CD14-positive monocyte (primary cell): Measurements from ENCODE around the gene ZNF888. TPM values are rescaled to one million over a fixed set of nuclear protein-coding genes. Genes with fewer than 3 reads are reported as not detected.
"Not testable (repeated sequence)": the region's sequence is repeated elsewhere in the genome, so short reads cannot be mapped to it uniquely, and the experiment has no call there.

Source experiments
- DNase-seq, 3 donors: peaks; one replicate each; pipeline ENCODE4 v3.0.0-alpha.2; 2011 to 2022
- H2AFZ ChIP-seq: 2 replicates; pipeline ENCODE4 v1.6.0; 2012; ENCODE audit warnings: mild to moderate bottlenecking, low read depth, low read length, inconsistent platforms; ENCODE audit not compliant: insufficient read depth, poor library complexity, severe bottlenecking
- H3K27ac ChIP-seq, 2 donors: 1 replicate in 1 of 2; 2 replicates in 1 of 2; pipeline ENCODE4 v1.5.1; 2012 to 2013; ENCODE audit warnings: low read length in 2 of 2, control low read depth in 1 of 2, inconsistent platforms in 1 of 2, low read depth in 1 of 2, mild to moderate bottlenecking in 1 of 2
- H3K27me3 ChIP-seq, 2 donors: one replicate each; pipeline versions ENCODE4 v1.6.0 to v1.6.1; 2011 to 2013; ENCODE audit warnings: low read length in 2 of 2; ENCODE audit not compliant: control insufficient read depth in 2 of 2, insufficient read depth in 2 of 2
- H3K36me3 ChIP-seq, 2 donors: replicated peaks in 1 of 2; 1 replicate in 1 of 2; 2 replicates in 1 of 2; pipeline versions ENCODE4 v1.5.1 to v1.6.1; 2012 to 2013; ENCODE audit warnings: low read length in 2 of 2, control low read depth in 1 of 2, inconsistent platforms in 1 of 2, mild to moderate bottlenecking in 1 of 2; ENCODE audit not compliant: insufficient read depth in 2 of 2, control insufficient read depth in 1 of 2
- H3K4me1 ChIP-seq, 2 donors: 1 replicate in 1 of 2; 2 replicates in 1 of 2; pipeline versions ENCODE4 v1.5.1 to v1.6.1; 2012 to 2013; ENCODE audit warnings: low read length in 2 of 2, control low read depth in 1 of 2, inconsistent platforms in 1 of 2, mild to moderate bottlenecking in 1 of 2, moderate library complexity in 1 of 2; ENCODE audit not compliant: insufficient read depth in 2 of 2, control insufficient read depth in 1 of 2
- H3K4me2 ChIP-seq: replicated peaks from 2 replicates; pipeline ENCODE3; 2012; ENCODE audit warnings: low read length, moderate library complexity, mild to moderate bottlenecking; ENCODE audit not compliant: poor library complexity, severe bottlenecking; ENCODE audit errors: extremely low read depth
- H3K4me3 ChIP-seq, 3 experiments: fragments of 200-600 bp in 1 of 3; sonication (generic) in 1 of 3; replicated peaks in 1 of 3; 1 replicate in 2 of 3; 2 replicates in 1 of 3; pipeline ENCODE4 v1.5.1; 2011 to 2013; ENCODE audit warnings: low read length in 3 of 3, mild to moderate bottlenecking in 3 of 3, control low read depth in 2 of 3, low read depth in 2 of 3, inconsistent platforms in 1 of 3, moderate library complexity in 1 of 3
- H3K79me2 ChIP-seq: 2 replicates; pipeline ENCODE4 v1.6.0; 2012; ENCODE audit warnings: mild to moderate bottlenecking, control low read depth, inconsistent platforms, low read length, moderate library complexity; ENCODE audit not compliant: insufficient read depth
- H3K9ac ChIP-seq: 2 replicates; pipeline ENCODE4 v1.6.0; 2017; ENCODE audit warnings: low read length, mild to moderate bottlenecking; ENCODE audit not compliant: insufficient read depth, poor library complexity, severe bottlenecking
- H3K9me3 ChIP-seq, 2 donors: replicated peaks in 1 of 2; 1 replicate in 1 of 2; 2 replicates in 1 of 2; pipeline versions ENCODE4 v1.5.1 to v1.6.1; 2012 to 2013; ENCODE audit warnings: low read length in 2 of 2, control low read depth in 1 of 2; ENCODE audit not compliant: control insufficient read depth in 1 of 2, insufficient read depth in 1 of 2
- H4K20me1 ChIP-seq: 2 replicates; pipeline ENCODE4 v1.6.0; 2012; ENCODE audit warnings: mild to moderate bottlenecking, low read length, control low read depth, moderate library complexity; ENCODE audit not compliant: insufficient read depth
- H3K27ac Mint-ChIP-seq, 7 donors: one replicate each; pipeline ENCODE4 v1.8.0; 2020; ENCODE audit warnings: mild to moderate bottlenecking in 7 of 7, mixed read lengths in 7 of 7, moderate library complexity in 6 of 7, inconsistent platforms in 2 of 7
- H3K27me3 Mint-ChIP-seq, 3 donors: one replicate each; pipeline ENCODE4 v1.8.0; 2021 to 2022; ENCODE audit warnings: low read depth in 3 of 3, mild to moderate bottlenecking in 3 of 3, mixed read lengths in 3 of 3, moderate library complexity in 3 of 3, inconsistent platforms in 1 of 3
- H3K36me3 Mint-ChIP-seq, 2 donors: one replicate each; pipeline ENCODE4 v1.8.0; 2020; ENCODE audit warnings: mixed read lengths in 2 of 2, inconsistent platforms in 1 of 2, mild to moderate bottlenecking in 1 of 2
- H3K4me1 Mint-ChIP-seq: one replicate; pipeline ENCODE4 v1.8.0; 2020; ENCODE audit warnings: mild to moderate bottlenecking, mixed read lengths
- H3K4me3 Mint-ChIP-seq, 2 donors: one replicate each; pipeline ENCODE4 v1.8.0; 2020; ENCODE audit warnings: mild to moderate bottlenecking in 2 of 2, mixed read lengths in 2 of 2, moderate library complexity in 1 of 2
- H3K9me3 Mint-ChIP-seq, 7 donors: one replicate each; pipeline ENCODE4 v1.8.0; 2020 to 2022; ENCODE audit warnings: mixed read lengths in 7 of 7, mild to moderate bottlenecking in 6 of 7, moderate library complexity in 6 of 7, inconsistent platforms in 2 of 7
- whole genome bisulfite sequencing: methylation state at CpG from one replicate; pipeline ENCODE4 v1.1.5; 2013; ENCODE audit warnings: missing lambda C conversion rate; ENCODE audit not compliant: insufficient coverage; 5-methylcytosine and 5-hydroxymethylcytosine counted together
- intact Hi-C, 2 donors: fragments of 100-400 bp; cut with micrococcal nuclease; formaldehyde crosslinking; loops; one replicate each; pipeline versions ENCODE4 v1.15.0 to v1.15.1; 2023
- polyA plus RNA-seq, 3 donors: library from polyadenylated mRNA; depleted of rRNA in 1 of 3; unstranded in 2 of 3; stranded (reverse) in 1 of 3; fragments of 300-500 nt in 2 of 3; fragments of >200 nt in 1 of 3; fragmentation: Illumina TruSeq in 2 of 3; gene quantifications; 1 replicate in 2 of 3; 2 replicates in 1 of 3; pipeline ENCODE4 v1.2.3, GENCODE V29; 2012 to 2021
- TF ChIP-seq, protein P1 (sequence below): fragments of 200-600 bp; IDR thresholded peaks from one replicate; pipeline ENCODE4 v1.8.0; 2022; ENCODE audit warnings: antibody characterized with exemption, mild to moderate bottlenecking

Gene ZNF888
- polyA plus RNA-seq, 3 donors = 0.71 to 1.7 (median 1.4) TPM

GRCh38 chr19:52901842-52902241, 21.4 kb downstream of the ZNF888 start:
- no peak overlapping the region for H3K4me2 ChIP-seq
- H3K4me1 ChIP-seq = peaks cover 6 to 14% of the 10 kb centered on the region in 2 donors
- H3K9me3 ChIP-seq = peaks cover 0 to 10% of the 10 kb centered on the region in 2 donors
- H3K27me3 Mint-ChIP-seq = peaks cover 0 to 2% (median under 1%) of the 10 kb centered on the region in 3 donors
- H3K9me3 Mint-ChIP-seq = peaks cover 3 to 34% (median 24%) of the 10 kb centered on the region in 7 donors
- no peak overlapping the region for H3K9ac ChIP-seq
- H3K27ac ChIP-seq = no peak overlapping the region
- DNase-seq = no peak
- WGBS = no CpG with 5 or more reads among the region's 3 CpGs
- no peaks in the 10 kb centered on the region for H3K27me3 ChIP-seq
- H4K20me1 ChIP-seq = no peaks in the 10 kb centered on the region
- H3K36me3 Mint-ChIP-seq = peaks cover 16 to 17% of the 10 kb centered on the region in 2 donors
- H2AFZ ChIP-seq = no peak overlapping the region
- peaks cover 2% of the 10 kb centered on the region for H3K79me2 ChIP-seq
- peak overlapping the region in 1 of 7 donors; percentile 68 for H3K27ac Mint-ChIP-seq
- no peak overlapping the region for H3K4me3 Mint-ChIP-seq
- H3K36me3 ChIP-seq = peaks cover 3 to 10% of the 10 kb centered on the region in 2 donors
- H3K4me3 ChIP-seq = no peak overlapping the region
- TF ChIP-seq, protein P1, sequence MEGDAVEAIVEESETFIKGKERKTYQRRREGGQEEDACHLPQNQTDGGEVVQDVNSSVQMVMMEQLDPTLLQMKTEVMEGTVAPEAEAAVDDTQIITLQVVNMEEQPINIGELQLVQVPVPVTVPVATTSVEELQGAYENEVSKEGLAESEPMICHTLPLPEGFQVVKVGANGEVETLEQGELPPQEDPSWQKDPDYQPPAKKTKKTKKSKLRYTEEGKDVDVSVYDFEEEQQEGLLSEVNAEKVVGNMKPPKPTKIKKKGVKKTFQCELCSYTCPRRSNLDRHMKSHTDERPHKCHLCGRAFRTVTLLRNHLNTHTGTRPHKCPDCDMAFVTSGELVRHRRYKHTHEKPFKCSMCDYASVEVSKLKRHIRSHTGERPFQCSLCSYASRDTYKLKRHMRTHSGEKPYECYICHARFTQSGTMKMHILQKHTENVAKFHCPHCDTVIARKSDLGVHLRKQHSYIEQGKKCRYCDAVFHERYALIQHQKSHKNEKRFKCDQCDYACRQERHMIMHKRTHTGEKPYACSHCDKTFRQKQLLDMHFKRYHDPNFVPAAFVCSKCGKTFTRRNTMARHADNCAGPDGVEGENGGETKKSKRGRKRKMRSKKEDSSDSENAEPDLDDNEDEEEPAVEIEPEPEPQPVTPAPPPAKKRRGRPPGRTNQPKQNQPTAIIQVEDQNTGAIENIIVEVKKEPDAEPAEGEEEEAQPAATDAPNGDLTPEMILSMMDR = no peak
- intact Hi-C loops = no loop called here
- H3K4me1 Mint-ChIP-seq = peaks cover 6% of the 10 kb centered on the region

DNA sequence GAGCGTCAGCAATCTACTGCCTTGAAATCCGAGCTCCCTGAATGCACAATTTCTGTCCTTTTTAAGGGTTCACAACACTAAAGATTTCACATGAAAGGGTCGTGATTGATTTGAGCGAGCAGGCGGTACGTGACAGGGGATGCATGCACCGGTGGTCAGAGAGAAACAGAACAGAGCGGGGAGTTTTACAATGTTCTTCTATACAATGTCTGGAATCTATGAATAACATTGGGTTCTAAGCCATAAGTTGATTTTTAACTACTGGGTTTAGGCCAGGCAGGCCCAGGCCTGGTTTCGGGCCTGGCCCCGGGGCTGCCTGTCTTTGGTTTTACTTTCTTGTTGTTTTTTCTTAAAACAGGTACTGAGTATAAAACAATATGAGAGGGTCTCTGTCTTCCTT, 24.6 kb downstream of the ZNF888 start:
- H3K9me3 Mint-ChIP-seq = peaks cover 0 to 34% (median 13%) of the 10 kb centered on the region in 7 donors
- H3K4me3 ChIP-seq, H3K4me2 ChIP-seq, intact Hi-C loops, H3K27ac ChIP-seq, H3K4me3 Mint-ChIP-seq, H3K9me3 ChIP-seq, H4K20me1 ChIP-seq, H3K9ac ChIP-seq, H3K27me3 ChIP-seq, H3K36me3 ChIP-seq, H3K27me3 Mint-ChIP-seq, DNase-seq: not testable (repeated sequence)
- peaks cover 5 to 23% of the 10 kb centered on the region in 2 donors for H3K36me3 Mint-ChIP-seq
- peak overlapping the region; percentile 93 for H2AFZ ChIP-seq
- H3K4me1 Mint-ChIP-seq = peaks cover 13% of the 10 kb centered on the region
- H3K27ac Mint-ChIP-seq = peak overlapping the region in 1 of 7 donors; percentile 78
- WGBS = 85% methylated on average over 2 of the region's 10 CpGs
- H3K4me1 ChIP-seq = peaks cover 13 to 20% of the 10 kb centered on the region in 2 donors
- H3K79me2 ChIP-seq = peaks cover 11% of the 10 kb centered on the region
